ENCODE data around the gene PACS2.

PACS2 gene

DNA sequence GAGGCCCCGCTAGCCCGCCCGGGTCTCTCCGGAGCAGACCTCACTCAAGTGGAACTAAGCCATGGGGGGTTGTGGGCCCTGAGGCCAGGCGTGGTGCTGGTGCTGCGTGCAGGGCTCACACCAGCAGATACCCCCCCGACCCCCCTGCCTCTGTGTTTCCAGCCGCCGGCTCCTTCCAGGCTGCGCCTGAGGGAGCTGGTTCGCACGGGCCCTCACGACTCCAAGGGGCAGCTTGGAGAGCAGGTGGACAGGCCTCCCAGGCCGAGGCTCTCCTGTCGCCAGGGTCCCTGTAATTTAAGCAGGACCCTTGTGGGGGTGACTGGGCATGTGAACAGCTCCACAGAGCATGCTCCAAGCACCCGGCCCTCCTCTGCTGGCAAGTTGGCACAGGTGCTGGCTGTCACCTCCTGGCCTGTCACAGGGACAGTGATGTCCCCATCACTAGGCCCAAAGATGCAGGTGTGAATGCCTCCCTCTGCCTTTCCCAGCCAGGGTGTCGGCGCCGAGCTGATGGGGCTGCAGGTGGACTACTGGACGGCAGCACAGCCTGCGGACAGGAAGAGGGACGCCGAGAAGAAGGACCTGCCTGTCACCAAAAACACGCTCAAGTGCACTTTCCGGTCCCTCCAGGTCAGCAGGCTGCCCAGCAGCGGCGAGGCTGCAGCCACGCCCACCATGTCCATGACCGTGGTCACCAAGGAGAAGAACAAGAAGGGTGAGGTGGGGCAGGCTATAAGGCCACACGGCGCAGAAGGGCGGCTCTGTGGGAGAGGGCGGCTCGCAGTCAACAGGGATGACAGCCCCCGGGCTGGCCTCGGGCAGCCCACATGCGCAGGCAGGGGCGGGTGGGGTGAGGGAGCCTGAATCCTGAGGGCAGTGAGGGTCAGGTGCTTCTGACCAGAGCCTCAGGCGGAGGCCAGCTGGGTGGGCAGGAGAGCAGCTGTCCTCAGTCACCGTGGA is 77.9 kb downstream of the PACS2 start:
- POLR2A ChIA-PET (ENCODE audit: low non-redundant PET): no interaction called here
- DNase-seq (ENCODE audit: low spot score): no peak
- TF ChIP-seq, protein P1, sequence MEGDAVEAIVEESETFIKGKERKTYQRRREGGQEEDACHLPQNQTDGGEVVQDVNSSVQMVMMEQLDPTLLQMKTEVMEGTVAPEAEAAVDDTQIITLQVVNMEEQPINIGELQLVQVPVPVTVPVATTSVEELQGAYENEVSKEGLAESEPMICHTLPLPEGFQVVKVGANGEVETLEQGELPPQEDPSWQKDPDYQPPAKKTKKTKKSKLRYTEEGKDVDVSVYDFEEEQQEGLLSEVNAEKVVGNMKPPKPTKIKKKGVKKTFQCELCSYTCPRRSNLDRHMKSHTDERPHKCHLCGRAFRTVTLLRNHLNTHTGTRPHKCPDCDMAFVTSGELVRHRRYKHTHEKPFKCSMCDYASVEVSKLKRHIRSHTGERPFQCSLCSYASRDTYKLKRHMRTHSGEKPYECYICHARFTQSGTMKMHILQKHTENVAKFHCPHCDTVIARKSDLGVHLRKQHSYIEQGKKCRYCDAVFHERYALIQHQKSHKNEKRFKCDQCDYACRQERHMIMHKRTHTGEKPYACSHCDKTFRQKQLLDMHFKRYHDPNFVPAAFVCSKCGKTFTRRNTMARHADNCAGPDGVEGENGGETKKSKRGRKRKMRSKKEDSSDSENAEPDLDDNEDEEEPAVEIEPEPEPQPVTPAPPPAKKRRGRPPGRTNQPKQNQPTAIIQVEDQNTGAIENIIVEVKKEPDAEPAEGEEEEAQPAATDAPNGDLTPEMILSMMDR (conservative IDR thresholded peaks at IDR 0.05; ENCODE audit: low read depth): no peak
- H3K27ac ChIP-seq: 0 out of 2 replicates have a peak overlapping the region, but pooled peaks have one; percentile 11
- CTCF ChIA-PET: interaction anchor here (0.7 kb wide), 1 partner anchor 54 kb away, joined by 3 read pairs; no protein-coding TSS in a partner anchor

DNA sequence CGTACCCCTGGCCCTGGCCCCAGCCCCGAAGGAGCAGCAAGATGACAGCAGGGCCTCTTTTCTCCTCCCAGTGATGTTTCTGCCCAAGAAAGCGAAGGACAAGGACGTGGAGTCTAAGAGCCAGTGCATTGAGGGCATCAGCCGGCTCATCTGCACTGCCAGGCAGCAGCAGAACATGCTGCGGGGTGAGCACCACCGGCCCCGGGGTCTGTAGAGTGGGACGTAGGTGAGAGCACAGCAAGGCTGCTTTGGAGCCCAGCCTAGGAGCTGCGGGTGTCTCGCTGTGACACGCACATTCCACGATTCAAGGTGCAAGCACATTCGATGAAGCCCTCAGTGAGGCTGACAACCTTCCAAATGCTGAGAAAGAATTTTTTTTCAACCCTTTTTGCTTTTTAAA is 78.6 kb downstream of the PACS2 start:
- TF ChIP-seq, protein P1 (conservative IDR thresholded peaks at IDR 0.05; ENCODE audit: low read depth): no peak
- H3K27ac ChIP-seq: peak overlapping the region; percentile 11; the same call in 1 of the 2 replicates
- ChIA-PET POLR2A (ENCODE audit: low non-redundant PET) (no interaction called here), CTCF (no interaction called here)
- no peak for DNase-seq (ENCODE audit: low spot score)

DNA sequence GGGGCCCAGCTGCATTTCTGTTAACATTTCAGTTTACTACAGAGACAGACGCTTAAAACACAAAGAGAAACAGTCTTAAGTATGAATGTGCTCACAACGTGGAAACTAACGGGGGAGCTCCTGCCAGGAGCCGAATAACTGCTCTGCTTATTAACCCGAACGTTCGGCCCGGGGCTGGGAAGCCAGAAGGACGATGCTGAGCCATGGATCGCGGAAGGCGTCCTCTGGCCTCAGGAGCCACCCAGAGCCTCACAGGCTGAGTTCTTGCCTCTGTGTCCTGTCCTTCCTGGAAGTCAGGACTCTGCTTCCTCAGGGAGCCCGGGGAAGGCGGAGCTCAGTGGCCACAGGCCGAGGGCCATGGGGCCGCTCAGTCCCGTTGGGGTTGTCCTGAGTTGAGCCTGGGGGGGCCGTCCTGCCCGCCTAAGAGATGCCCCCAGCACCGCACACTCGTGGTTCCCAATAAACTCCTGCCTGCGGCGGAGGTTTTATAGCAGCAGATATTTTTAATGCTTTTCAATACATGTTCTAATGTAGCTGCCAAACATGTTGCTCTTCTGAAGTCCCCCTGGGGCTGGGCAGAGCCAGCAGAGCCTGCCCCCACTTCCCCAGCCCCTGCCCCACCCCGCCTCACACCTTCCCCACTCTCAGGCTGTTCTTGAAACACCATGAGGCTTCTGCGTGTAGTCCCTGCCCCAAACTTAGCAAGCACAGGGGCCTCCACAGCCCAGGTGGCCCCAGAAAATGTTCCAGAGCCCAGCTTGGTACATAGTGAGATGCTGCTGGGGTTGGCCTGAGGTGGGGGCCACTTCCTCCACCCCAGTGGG is 80.4 kb downstream of the PACS2 start:
- DNase-seq (ENCODE audit: low spot score): no peak
- POLR2A ChIA-PET (ENCODE audit: low non-redundant PET): interaction anchor here (0.5 kb wide), 1 partner anchor 16 kb away, joined by 3 read pairs; no protein-coding TSS in a partner anchor
- CTCF ChIA-PET: no interaction called here
- peak overlapping the region; percentile 28 for H3K27ac ChIP-seq
- TF ChIP-seq, protein P1 (conservative IDR thresholded peaks at IDR 0.05; ENCODE audit: low read depth): no peak

DNA sequence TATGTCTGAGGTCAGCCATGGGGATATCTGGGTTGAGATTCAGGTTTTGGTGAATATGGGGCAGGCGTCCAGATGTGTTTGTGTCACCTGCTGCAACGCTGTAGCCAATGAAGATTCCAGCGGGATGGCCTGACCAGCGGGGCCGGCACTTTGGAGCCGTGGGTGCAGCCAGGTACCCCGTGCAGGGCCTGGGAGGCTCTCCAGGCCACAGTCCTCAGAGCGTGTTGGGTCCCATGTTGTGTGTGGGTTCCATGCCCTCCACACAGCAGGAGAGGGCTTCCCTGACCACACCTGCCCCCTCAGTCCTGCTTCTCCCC is 80.9 kb downstream of the PACS2 start:
- ChIA-PET POLR2A (ENCODE audit: low non-redundant PET) (interaction anchor here (0.5 kb wide), 1 partner anchor 16 kb away, joined by 3 read pairs; no protein-coding TSS in a partner anchor), CTCF (no interaction called here)
- TF ChIP-seq, protein P1 (conservative IDR thresholded peaks at IDR 0.05; ENCODE audit: low read depth): no peak
- peak overlapping the region; percentile 28 for H3K27ac ChIP-seq
- DNase-seq (ENCODE audit: low spot score): no peak

DNA sequence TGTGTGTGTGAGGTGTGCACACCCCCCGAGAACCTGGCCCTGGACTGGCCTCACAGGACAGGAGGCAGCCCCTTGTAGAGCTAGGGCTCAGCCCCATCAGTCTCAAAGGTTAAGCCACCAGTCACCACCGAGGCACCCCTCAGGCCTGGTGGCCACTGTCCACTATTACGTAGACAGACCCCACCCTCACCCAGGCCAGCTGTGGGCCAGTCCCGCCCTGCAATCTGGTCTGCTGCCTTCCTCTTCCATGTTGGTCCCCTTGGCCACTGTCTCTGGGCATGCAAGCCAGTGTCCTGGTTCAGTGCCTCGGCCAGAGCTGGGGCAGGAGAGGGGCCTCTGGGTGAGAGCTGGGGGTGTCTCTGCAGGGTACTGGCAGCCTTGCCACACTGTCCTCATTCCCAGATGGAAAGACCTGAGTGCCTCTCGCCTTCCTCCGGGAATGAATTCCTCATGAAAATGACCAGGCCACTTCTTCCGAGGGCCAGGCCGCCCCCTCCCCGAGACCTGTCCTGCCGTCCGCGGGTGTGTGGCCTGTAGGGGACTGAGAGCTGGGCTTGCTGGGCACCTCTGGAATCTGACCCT is 82.9 kb downstream of the PACS2 start:
- DNase-seq (ENCODE audit: low spot score): no peak
- H3K27ac ChIP-seq: peak overlapping the region; percentile 85

More for the DNA sequence above, 82.9 kb downstream of the PACS2 start:
- CTCF ChIA-PET: no interaction called here
- TF ChIP-seq, protein P1 (conservative IDR thresholded peaks at IDR 0.05; ENCODE audit: low read depth): no peak
- POLR2A ChIA-PET (ENCODE audit: low non-redundant PET): no interaction called here
